ENCODE measurements around the gene RAB31.

DNA sequence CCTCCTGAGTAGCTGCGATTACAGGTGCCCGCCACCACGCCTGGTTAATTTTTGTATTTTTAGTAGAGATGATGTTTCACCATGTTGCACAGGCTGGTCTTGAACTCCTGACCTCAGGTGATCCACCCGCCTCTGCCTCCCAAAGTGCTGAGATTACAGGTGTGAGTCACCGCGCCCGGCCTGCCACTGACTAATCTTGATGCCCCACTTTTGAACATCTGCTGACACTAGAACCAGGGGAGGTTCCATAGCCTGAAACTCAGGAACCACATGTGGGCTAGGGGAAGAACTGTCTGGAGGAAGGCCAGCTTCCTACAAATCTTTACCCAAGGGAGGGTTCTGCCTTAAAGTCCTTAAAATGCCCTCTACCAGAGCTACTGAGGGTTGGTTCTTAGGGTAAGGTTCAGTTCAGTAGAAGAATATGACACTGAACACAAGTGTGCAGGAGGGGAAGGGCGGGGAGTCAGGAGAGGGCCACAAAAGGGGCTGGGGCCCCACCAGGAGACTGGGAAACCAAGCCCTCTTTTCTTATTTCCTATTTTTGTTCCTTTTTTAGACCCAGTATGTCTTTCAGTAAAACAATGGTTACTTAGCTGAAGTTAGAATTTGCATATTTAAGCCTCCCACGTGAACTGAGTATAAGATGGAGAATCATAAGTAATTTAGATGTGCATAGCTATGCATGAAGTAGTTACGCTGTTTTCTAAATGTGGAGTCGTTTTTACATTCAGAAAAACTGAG, 6.3 kb upstream of the RAB31 start:
- TF ChIP-seq POLR2AphosphoS5 (IDR thresholded peaks at IDR 0.05; ENCODE audit: low read depth, low read length) (no peak), TAF1 (IDR thresholded peaks at IDR 0.05; ENCODE audit: low read depth, low read length) (no peak), POLR2A (IDR thresholded peaks at IDR 0.05; ENCODE audit: low read depth, low read length) (no peak), PAX5 (IDR thresholded peaks at IDR 0.05; ENCODE audit: insufficient read depth, low read length, severe bottlenecking) (no peak), SPI1 (IDR thresholded peaks at IDR 0.05; ENCODE audit: low read depth, low read length) (0 out of 2 replicates have a peak, but pooled peaks have one; percentile 4)

Data from GM12891 (cell line).